CD14-positive monocyte (primary cell): ENCODE data around the gene EFHC1. TPM values are rescaled to one million over a fixed set of nuclear protein-coding genes. Genes with fewer than 3 reads are reported as not detected.

ENCODE experiments used
- DNase-seq, 3 donors: peaks; one replicate each; pipeline ENCODE4 v3.0.0-alpha.2; 2011 to 2022
- H2AFZ ChIP-seq: 2 replicates; pipeline ENCODE4 v1.6.0; 2012; ENCODE audit warnings: mild to moderate bottlenecking, low read depth, low read length, inconsistent platforms; ENCODE audit not compliant: insufficient read depth, poor library complexity, severe bottlenecking
- H3K27ac ChIP-seq, 2 donors: 1 replicate in 1 of 2; 2 replicates in 1 of 2; pipeline ENCODE4 v1.5.1; 2012 to 2013; ENCODE audit warnings: low read length in 2 of 2, control low read depth in 1 of 2, inconsistent platforms in 1 of 2, low read depth in 1 of 2, mild to moderate bottlenecking in 1 of 2
- H3K27me3 ChIP-seq, 2 donors: one replicate each; pipeline versions ENCODE4 v1.6.0 to v1.6.1; 2011 to 2013; ENCODE audit warnings: low read length in 2 of 2; ENCODE audit not compliant: control insufficient read depth in 2 of 2, insufficient read depth in 2 of 2
- H3K36me3 ChIP-seq, 2 donors: replicated peaks in 1 of 2; 1 replicate in 1 of 2; 2 replicates in 1 of 2; pipeline versions ENCODE4 v1.5.1 to v1.6.1; 2012 to 2013; ENCODE audit warnings: low read length in 2 of 2, control low read depth in 1 of 2, inconsistent platforms in 1 of 2, mild to moderate bottlenecking in 1 of 2; ENCODE audit not compliant: insufficient read depth in 2 of 2, control insufficient read depth in 1 of 2
- H3K4me1 ChIP-seq, 2 donors: 1 replicate in 1 of 2; 2 replicates in 1 of 2; pipeline versions ENCODE4 v1.5.1 to v1.6.1; 2012 to 2013; ENCODE audit warnings: low read length in 2 of 2, control low read depth in 1 of 2, inconsistent platforms in 1 of 2, mild to moderate bottlenecking in 1 of 2, moderate library complexity in 1 of 2; ENCODE audit not compliant: insufficient read depth in 2 of 2, control insufficient read depth in 1 of 2
- H3K4me2 ChIP-seq: replicated peaks from 2 replicates; pipeline ENCODE3; 2012; ENCODE audit warnings: low read length, moderate library complexity, mild to moderate bottlenecking; ENCODE audit not compliant: poor library complexity, severe bottlenecking; ENCODE audit errors: extremely low read depth
- H3K4me3 ChIP-seq, 3 experiments: fragments of 200-600 bp in 1 of 3; sonication (generic) in 1 of 3; replicated peaks in 1 of 3; 1 replicate in 2 of 3; 2 replicates in 1 of 3; pipeline ENCODE4 v1.5.1; 2011 to 2013; ENCODE audit warnings: low read length in 3 of 3, mild to moderate bottlenecking in 3 of 3, control low read depth in 2 of 3, low read depth in 2 of 3, inconsistent platforms in 1 of 3, moderate library complexity in 1 of 3
- H3K79me2 ChIP-seq: 2 replicates; pipeline ENCODE4 v1.6.0; 2012; ENCODE audit warnings: mild to moderate bottlenecking, control low read depth, inconsistent platforms, low read length, moderate library complexity; ENCODE audit not compliant: insufficient read depth
- H3K9ac ChIP-seq: 2 replicates; pipeline ENCODE4 v1.6.0; 2017; ENCODE audit warnings: low read length, mild to moderate bottlenecking; ENCODE audit not compliant: insufficient read depth, poor library complexity, severe bottlenecking
- H3K9me3 ChIP-seq, 2 donors: replicated peaks in 1 of 2; 1 replicate in 1 of 2; 2 replicates in 1 of 2; pipeline versions ENCODE4 v1.5.1 to v1.6.1; 2012 to 2013; ENCODE audit warnings: low read length in 2 of 2, control low read depth in 1 of 2; ENCODE audit not compliant: control insufficient read depth in 1 of 2, insufficient read depth in 1 of 2
- H4K20me1 ChIP-seq: 2 replicates; pipeline ENCODE4 v1.6.0; 2012; ENCODE audit warnings: mild to moderate bottlenecking, low read length, control low read depth, moderate library complexity; ENCODE audit not compliant: insufficient read depth
- H3K27ac Mint-ChIP-seq, 7 donors: one replicate each; pipeline ENCODE4 v1.8.0; 2020; ENCODE audit warnings: mild to moderate bottlenecking in 7 of 7, mixed read lengths in 7 of 7, moderate library complexity in 6 of 7, inconsistent platforms in 2 of 7
- H3K27me3 Mint-ChIP-seq, 3 donors: one replicate each; pipeline ENCODE4 v1.8.0; 2021 to 2022; ENCODE audit warnings: low read depth in 3 of 3, mild to moderate bottlenecking in 3 of 3, mixed read lengths in 3 of 3, moderate library complexity in 3 of 3, inconsistent platforms in 1 of 3
- H3K36me3 Mint-ChIP-seq, 2 donors: one replicate each; pipeline ENCODE4 v1.8.0; 2020; ENCODE audit warnings: mixed read lengths in 2 of 2, inconsistent platforms in 1 of 2, mild to moderate bottlenecking in 1 of 2
- H3K4me1 Mint-ChIP-seq: one replicate; pipeline ENCODE4 v1.8.0; 2020; ENCODE audit warnings: mild to moderate bottlenecking, mixed read lengths
- H3K4me3 Mint-ChIP-seq, 2 donors: one replicate each; pipeline ENCODE4 v1.8.0; 2020; ENCODE audit warnings: mild to moderate bottlenecking in 2 of 2, mixed read lengths in 2 of 2, moderate library complexity in 1 of 2
- H3K9me3 Mint-ChIP-seq, 7 donors: one replicate each; pipeline ENCODE4 v1.8.0; 2020 to 2022; ENCODE audit warnings: mixed read lengths in 7 of 7, mild to moderate bottlenecking in 6 of 7, moderate library complexity in 6 of 7, inconsistent platforms in 2 of 7
- CTCF ChIP-seq: fragments of 200-600 bp; IDR thresholded peaks from one replicate; pipeline ENCODE4 v1.8.0; 2022; ENCODE audit warnings: antibody characterized with exemption, mild to moderate bottlenecking
- WGBS: methylation state at CpG from one replicate; pipeline ENCODE4 v1.1.5; 2013; ENCODE audit warnings: missing lambda C conversion rate; ENCODE audit not compliant: insufficient coverage; 5-methylcytosine and 5-hydroxymethylcytosine counted together
- intact Hi-C, 2 donors: fragments of 100-400 bp; cut with micrococcal nuclease; formaldehyde crosslinking; loops; one replicate each; pipeline versions ENCODE4 v1.15.0 to v1.15.1; 2023
- polyA plus RNA-seq, 3 donors: library from polyadenylated mRNA; depleted of rRNA in 1 of 3; unstranded in 2 of 3; stranded (reverse) in 1 of 3; fragments of 300-500 nt in 2 of 3; fragments of >200 nt in 1 of 3; fragmentation: Illumina TruSeq in 2 of 3; gene quantifications; 1 replicate in 2 of 3; 2 replicates in 1 of 3; pipeline ENCODE4 v1.2.3, GENCODE V29; 2012 to 2021

The EFHC1 gene
- polyA plus RNA-seq, 3 donors, result 0.30 to 13.5 (median 2.3) TPM

- DNase-seq, result peak; percentile 67 to 82 (median 75)
- Histone ChIP-seq H3K79me2 (no peaks in the 10 kb centered on the region), H3K4me1 (peaks cover 39 to 45% of the 10 kb centered on the region in 2 donors), H3K27me3 (no peaks in the 10 kb centered on the region), H2AFZ (peak overlapping the region; percentile 46), H3K27ac (peak overlapping the region; percentile 52 to 82), H3K9me3 (peaks cover 0 to 4% of the 10 kb centered on the region in 2 donors), H3K4me3 (peak overlapping the region in 1 of 3 experiments; percentile 50), H4K20me1 (no peaks in the 10 kb centered on the region), H3K36me3 (peaks cover 42 to 62% of the 10 kb centered on the region in 2 donors), H3K9ac (peak overlapping the region; percentile 48), H3K4me2 (peak overlapping the region; percentile 48)
- H3K27ac Mint-ChIP-seq, result peak overlapping the region; percentile 45 to 92 (median 78)
- peaks cover 51% of the 10 kb centered on the region for H3K4me1 Mint-ChIP-seq
- 55% methylated on average over 14 of the region's 24 CpGs for WGBS
- H3K4me3 Mint-ChIP-seq, result peak overlapping the region; percentile 67 to 80
- no peak for TF ChIP-seq CTCF
- intact Hi-C loops, result no loop called here
- peaks cover 54 to 66% of the 10 kb centered on the region in 2 donors for H3K36me3 Mint-ChIP-seq
- H3K9me3 Mint-ChIP-seq, result peaks cover 0 to 4% (median 0%) of the 10 kb centered on the region in 7 donors
- H3K27me3 Mint-ChIP-seq, result peaks cover 0 to 2% (median 0%) of the 10 kb centered on the region in 3 donors
Observed at GRCh38 chr6:52503851-52504781, 84.0 kb downstream of the EFHC1 start.

- Histone ChIP-seq H3K9me3 (peaks cover 0 to 4% of the 10 kb centered on the region in 2 donors), H3K36me3 (peaks cover 49 to 69% of the 10 kb centered on the region in 2 donors), H3K79me2 (no peaks in the 10 kb centered on the region), H3K9ac (peak overlapping the region; percentile 48), H3K4me2 (peak overlapping the region; percentile 48), H3K27me3 (no peaks in the 10 kb centered on the region), H3K4me3 (peak overlapping the region in 1 of 3 experiments; percentile 50), H3K4me1 (peaks cover 39 to 45% of the 10 kb centered on the region in 2 donors), H2AFZ (peak overlapping the region; percentile 46), H4K20me1 (no peaks in the 10 kb centered on the region), H3K27ac (peak overlapping the region; percentile 52 to 82)
- Mint-ChIP-seq H3K27ac (peak overlapping the region; percentile 72 to 92 (median 80)), H3K9me3 (peaks cover 0 to 4% (median 0%) of the 10 kb centered on the region in 7 donors), H3K4me1 (peaks cover 51% of the 10 kb centered on the region), H3K36me3 (peaks cover 59 to 70% of the 10 kb centered on the region in 2 donors), H3K4me3 (peak overlapping the region; percentile 35 to 67), H3K27me3 (peaks cover 0 to 3% (median 0%) of the 10 kb centered on the region in 3 donors)
- no peak for TF ChIP-seq CTCF
- peak; percentile 51 to 68 (median 53) for DNase-seq
- 17% methylated on average over 5 of the region's 10 CpGs for WGBS
- intact Hi-C loops, result no loop called here
Observed at GRCh38 chr6:52504782-52505136, 84.6 kb downstream of the EFHC1 start.
